Breast epithelium (tissue), 3 donors: ENCODE results near the gene CAMTA1.

Experiments
- POLR2A ChIP-seq: fragments of 450-650 bp; IDR thresholded peaks from one replicate; pipeline ENCODE4 v1.6.1; 2016; ENCODE audit warnings: antibody characterized with exemption, mild to moderate bottlenecking, moderate library complexity
- TF ChIP-seq, protein P1 (sequence below), 3 donors: fragments of 450-650 bp; IDR thresholded peaks; one replicate each; pipeline ENCODE4 v1.5.1; 2016 to 2017; ENCODE audit warnings: antibody characterized with exemption in 3 of 3, mild to moderate bottlenecking in 3 of 3, moderate library complexity in 3 of 3

DNA sequence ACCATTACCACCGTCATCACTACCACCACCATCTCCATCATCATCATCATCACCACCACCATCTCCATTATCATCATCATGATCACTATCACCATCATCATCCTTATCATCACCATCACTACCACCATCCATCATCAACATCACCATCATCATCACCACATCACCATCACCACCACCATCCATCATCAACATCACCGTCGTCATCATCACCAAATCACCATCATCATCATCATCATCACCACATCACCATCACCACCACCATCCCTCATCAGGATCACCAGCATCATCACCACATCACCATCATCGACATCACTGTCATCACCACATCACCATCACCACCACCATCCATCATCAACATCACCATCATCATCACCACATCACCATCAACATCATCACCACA, 782.8 kb downstream of the CAMTA1 start:
- TF ChIP-seq, protein P1, sequence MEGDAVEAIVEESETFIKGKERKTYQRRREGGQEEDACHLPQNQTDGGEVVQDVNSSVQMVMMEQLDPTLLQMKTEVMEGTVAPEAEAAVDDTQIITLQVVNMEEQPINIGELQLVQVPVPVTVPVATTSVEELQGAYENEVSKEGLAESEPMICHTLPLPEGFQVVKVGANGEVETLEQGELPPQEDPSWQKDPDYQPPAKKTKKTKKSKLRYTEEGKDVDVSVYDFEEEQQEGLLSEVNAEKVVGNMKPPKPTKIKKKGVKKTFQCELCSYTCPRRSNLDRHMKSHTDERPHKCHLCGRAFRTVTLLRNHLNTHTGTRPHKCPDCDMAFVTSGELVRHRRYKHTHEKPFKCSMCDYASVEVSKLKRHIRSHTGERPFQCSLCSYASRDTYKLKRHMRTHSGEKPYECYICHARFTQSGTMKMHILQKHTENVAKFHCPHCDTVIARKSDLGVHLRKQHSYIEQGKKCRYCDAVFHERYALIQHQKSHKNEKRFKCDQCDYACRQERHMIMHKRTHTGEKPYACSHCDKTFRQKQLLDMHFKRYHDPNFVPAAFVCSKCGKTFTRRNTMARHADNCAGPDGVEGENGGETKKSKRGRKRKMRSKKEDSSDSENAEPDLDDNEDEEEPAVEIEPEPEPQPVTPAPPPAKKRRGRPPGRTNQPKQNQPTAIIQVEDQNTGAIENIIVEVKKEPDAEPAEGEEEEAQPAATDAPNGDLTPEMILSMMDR (IDR thresholded peaks at IDR 0.05), result no peak
- no peak for TF ChIP-seq POLR2A
